Small intestine (tissue), 7 donors: ENCODE results near the gene BACH2. TPM values are rescaled to one million over a fixed set of nuclear protein-coding genes. Genes with fewer than 3 reads are reported as not detected.
A peak's percentile ranks its signal among the peaks of the same experiment; 100 is the strongest.

Experiments
- DNase-seq, 2 donors: peaks; one replicate each; pipeline versions ENCODE4 v3.0.0 to v3.0.0-alpha.2; 2013
- FAIRE-seq: peaks from 2 replicates; lab custom pipeline; 2012; peaks lifted over from hg19 to GRCh38; lab: Jason Lieb, UNC
- H3K27ac ChIP-seq, 3 donors: one replicate each; pipeline ENCODE4 v1.5.1; 2013; ENCODE audit warnings: low read length in 2 of 3, mild to moderate bottlenecking in 2 of 3, control low read depth in 1 of 3, inconsistent platforms in 1 of 3, low read depth in 1 of 3, moderate library complexity in 1 of 3
- H3K27me3 ChIP-seq, 3 donors: one replicate each; pipeline ENCODE4 v1.6.1; 2013; ENCODE audit warnings: low read length in 3 of 3, inconsistent platforms in 1 of 3; ENCODE audit not compliant: control insufficient read depth in 3 of 3, insufficient read depth in 3 of 3
- H3K36me3 ChIP-seq, 3 donors: one replicate each; pipeline ENCODE4 v1.6.1; 2013; ENCODE audit warnings: low read length in 3 of 3, inconsistent platforms in 1 of 3, low read depth in 1 of 3, mild to moderate bottlenecking in 1 of 3, moderate library complexity in 1 of 3; ENCODE audit not compliant: control insufficient read depth in 3 of 3, insufficient read depth in 2 of 3
- H3K4me1 ChIP-seq, 3 donors: one replicate each; pipeline ENCODE4 v1.6.1; 2013; ENCODE audit warnings: low read length in 2 of 3, inconsistent platforms in 1 of 3, low read depth in 1 of 3, mild to moderate bottlenecking in 1 of 3, moderate library complexity in 1 of 3; ENCODE audit not compliant: control insufficient read depth in 3 of 3, insufficient read depth in 2 of 3
- H3K4me3 ChIP-seq, 3 donors: one replicate each; pipeline ENCODE4 v1.5.1; 2013; ENCODE audit warnings: low read length in 3 of 3, control low read depth in 1 of 3, inconsistent platforms in 1 of 3, low read depth in 1 of 3, mild to moderate bottlenecking in 1 of 3, moderate library complexity in 1 of 3
- H3K9me3 ChIP-seq, 2 donors: one replicate each; pipeline ENCODE4 v1.6.1; 2013; ENCODE audit warnings: low read depth in 1 of 2, low read length in 1 of 2; ENCODE audit not compliant: control insufficient read depth in 2 of 2, insufficient read depth in 1 of 2
- WGBS, 3 donors: extraction: QIAGEN DNeasy Blood & Tissue Kit; methylation state at CpG; one replicate each; pipeline ENCODE4 v1.1.7; 2013; 5-methylcytosine and 5-hydroxymethylcytosine counted together
- polyA plus RNA-seq, 4 donors: library from polyadenylated mRNA; stranded (reverse) in 3 of 4; unstranded in 1 of 4; fragments of 200-250 nt in 3 of 4; fragments of 120-200 nt in 1 of 4; gene quantifications; one replicate each; pipeline versions ENCODE4 v1.2.1 to v1.2.3, GENCODE V29; 2013
- donor health status: healthy with polysubstance abuse.
- donor health status: control.
- donor health status: control.
- donor health status: Bipolar disorder and iron deficiency.
- donor health status: healthy.

The BACH2 gene
- polyA plus RNA-seq, 4 donors = under 0.01 to 1.4 (median 0.67) TPM; not detected in 1

DNA sequence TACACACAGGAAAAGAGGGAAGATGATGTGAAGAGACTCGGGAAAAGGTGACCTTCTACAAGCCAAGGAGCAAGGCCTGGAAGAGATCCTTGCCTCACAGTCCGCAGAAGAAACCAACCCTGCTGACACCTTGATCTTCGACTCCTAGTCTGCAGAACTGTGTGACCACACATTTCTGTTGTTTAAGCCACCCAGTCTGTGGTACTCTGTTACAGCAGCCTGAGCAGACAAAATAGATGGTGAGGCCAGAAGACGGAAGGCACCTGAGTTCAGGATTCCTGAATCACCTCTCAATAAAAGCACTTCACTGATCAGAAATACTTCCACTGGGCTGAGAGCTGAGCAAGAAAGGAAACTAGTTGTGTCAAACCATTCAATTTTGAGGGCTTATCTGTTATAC is 103.3 kb downstream of the BACH2 start:
- DNase-seq = no peak
- no peak overlapping the region for H3K27ac ChIP-seq
- peaks cover 0 to 7% of the 10 kb centered on the region in 2 donors for H3K9me3 ChIP-seq
- no peak overlapping the region for H3K4me3 ChIP-seq
- WGBS, 3 donors = 91 to 93% (median 91%) methylated on average over 4 of the region's 4 CpGs
- H3K4me1 ChIP-seq = peaks cover 0 to 5% (median 0%) of the 10 kb centered on the region in 3 donors
- no peak for FAIRE-seq
- H3K27me3 ChIP-seq = no peaks in the 10 kb centered on the region
- no peaks in the 10 kb centered on the region for H3K36me3 ChIP-seq

DNA sequence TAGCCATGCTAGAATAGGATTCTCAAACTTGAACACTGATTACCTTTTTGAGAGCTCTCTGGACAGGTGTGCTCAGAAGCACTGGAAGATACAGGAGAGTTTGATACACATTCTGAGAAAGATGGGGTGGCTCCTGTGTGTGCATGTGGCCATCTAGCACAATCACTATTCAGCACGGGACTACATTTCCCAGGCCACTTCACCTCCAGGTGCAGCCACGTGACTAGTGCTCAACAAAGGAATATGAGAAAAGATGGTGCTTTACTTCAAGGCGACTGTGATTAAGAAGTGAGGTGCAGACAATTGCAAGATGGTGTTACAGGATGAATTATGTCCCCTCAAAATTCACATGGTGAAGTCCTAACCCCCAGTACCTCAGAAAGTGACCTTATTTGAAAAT is 103.8 kb downstream of the BACH2 start:
- Histone ChIP-seq H3K4me1 (peaks cover 0 to 5% (median 0%) of the 10 kb centered on the region in 3 donors), H3K9me3 (peaks cover 0 to 4% of the 10 kb centered on the region in 2 donors), H3K36me3 (no peaks in the 10 kb centered on the region), H3K27me3 (no peaks in the 10 kb centered on the region), H3K4me3 (no peak overlapping the region), H3K27ac (no peak overlapping the region)
- DNase-seq (no peak), FAIRE-seq (no peak)
- 84 to 93% (median 90%) methylated on average over 3 of the region's 3 CpGs for WGBS, 3 donors

DNA sequence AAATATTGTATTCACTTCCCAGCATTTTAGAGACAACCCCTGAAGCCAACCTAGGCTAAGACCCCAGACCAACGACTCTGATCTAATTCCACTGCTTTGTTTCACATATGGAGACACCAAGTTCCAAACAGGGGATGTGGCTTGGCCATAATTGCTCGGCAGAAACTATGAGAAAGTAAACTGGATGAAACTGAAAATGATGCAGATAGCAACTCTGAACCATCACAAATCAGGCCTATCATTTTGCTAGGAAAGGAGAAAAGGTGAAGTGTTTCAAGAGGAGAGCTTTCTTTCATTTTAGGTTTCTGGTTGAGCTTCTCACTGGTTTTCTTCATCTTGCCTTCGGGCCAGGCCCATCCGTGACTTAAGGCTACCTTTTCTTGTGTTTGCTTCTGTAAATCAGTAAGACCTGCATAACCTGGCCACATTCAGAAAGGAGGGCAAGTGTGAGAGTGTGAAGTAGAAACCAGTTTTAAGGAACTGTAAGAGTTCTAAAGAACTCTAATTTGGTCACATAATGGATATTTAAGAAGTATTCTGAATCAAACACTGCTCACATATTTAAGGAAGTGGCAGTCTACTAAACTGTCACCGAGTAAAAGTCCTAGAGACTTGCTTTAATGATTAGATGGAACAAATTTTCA is 105.8 kb downstream of the BACH2 start:
- H3K4me3 ChIP-seq = no peak overlapping the region
- peaks cover 0 to 3% of the 10 kb centered on the region in 2 donors for H3K9me3 ChIP-seq
- H3K27me3 ChIP-seq = no peaks in the 10 kb centered on the region
- FAIRE-seq = no peak
- H3K36me3 ChIP-seq = no peaks in the 10 kb centered on the region
- no peak for DNase-seq
- H3K27ac ChIP-seq = no peak overlapping the region
- 54 to 66% (median 63%) methylated on average over 5 of the region's 5 CpGs for WGBS, 3 donors
- peaks cover 0 to 5% (median 0%) of the 10 kb centered on the region in 3 donors for H3K4me1 ChIP-seq

DNA sequence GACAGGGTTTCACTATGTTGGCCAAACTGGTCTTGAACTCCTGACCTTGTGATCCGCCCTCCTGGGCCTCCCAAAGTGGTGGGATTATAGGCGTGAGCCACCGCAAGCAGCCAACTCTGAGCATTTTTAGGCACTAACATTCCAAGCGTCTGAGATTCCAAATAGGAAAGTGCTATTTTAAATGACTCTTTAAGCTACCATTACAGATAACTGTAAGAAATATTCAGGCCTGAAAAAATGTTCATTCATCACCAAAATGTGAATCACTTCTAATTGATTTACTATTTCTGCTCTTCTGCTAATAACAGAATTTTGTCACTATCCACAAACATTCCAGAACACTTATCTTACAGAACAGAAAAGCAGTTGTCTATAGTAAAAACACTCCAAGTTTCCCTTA is 106.5 kb downstream of the BACH2 start:
- Histone ChIP-seq H3K36me3 (no peaks in the 10 kb centered on the region), H3K9me3 (peaks cover 0 to 3% of the 10 kb centered on the region in 2 donors), H3K27ac (no peak overlapping the region), H3K4me1 (peaks cover 0 to 5% (median 0%) of the 10 kb centered on the region in 3 donors), H3K4me3 (no peak overlapping the region), H3K27me3 (no peaks in the 10 kb centered on the region)
- no peak for DNase-seq
- WGBS, 3 donors = 85 to 87% (median 87%) methylated on average over 4 of the region's 4 CpGs
- FAIRE-seq = no peak

DNA sequence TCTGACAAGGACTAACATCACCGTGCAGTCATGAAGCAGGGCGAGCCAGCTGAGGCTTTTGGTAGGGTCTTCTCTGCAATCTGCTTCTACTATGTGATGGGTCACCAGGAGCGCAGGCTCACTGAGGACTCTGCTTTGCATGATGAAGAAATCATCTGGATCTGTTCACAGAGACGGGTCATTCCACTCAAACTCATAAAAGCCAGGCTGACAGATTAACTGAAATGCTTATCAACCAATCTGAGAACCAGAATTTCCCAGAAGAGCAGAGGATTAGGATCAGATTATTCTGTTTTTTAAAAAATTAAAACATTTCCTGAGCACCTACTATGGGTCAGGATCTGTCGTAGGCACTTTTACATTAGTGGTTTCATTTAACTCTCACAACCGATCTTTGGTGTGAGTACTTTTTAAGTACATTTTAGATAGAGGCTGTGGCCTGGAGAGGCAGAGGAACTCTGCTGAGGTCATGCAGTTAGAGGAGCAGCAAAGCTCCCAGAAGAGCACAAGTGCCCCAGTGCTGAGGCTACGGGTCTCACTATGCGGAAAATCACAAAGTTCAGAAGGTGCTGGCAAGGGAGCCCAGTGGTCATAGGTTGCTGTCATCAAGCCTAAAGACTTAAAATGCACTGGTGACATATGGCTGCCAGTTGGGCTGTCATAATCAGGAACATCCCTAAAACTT is 109.1 kb downstream of the BACH2 start:
- FAIRE-seq (no peak), DNase-seq (no peak)
- Histone ChIP-seq H3K27me3 (no peaks in the 10 kb centered on the region), H3K4me3 (no peak overlapping the region), H3K36me3 (no peaks in the 10 kb centered on the region), H3K4me1 (peaks cover 0 to 3% (median 0%) of the 10 kb centered on the region in 3 donors), H3K9me3 (peaks cover 0 to 3% of the 10 kb centered on the region in 2 donors), H3K27ac (peak overlapping the region in 1 of 3 donors; percentile 19)
- WGBS, 3 donors = 64 to 81% (median 70%) methylated on average over 8 of the region's 8 CpGs

DNA sequence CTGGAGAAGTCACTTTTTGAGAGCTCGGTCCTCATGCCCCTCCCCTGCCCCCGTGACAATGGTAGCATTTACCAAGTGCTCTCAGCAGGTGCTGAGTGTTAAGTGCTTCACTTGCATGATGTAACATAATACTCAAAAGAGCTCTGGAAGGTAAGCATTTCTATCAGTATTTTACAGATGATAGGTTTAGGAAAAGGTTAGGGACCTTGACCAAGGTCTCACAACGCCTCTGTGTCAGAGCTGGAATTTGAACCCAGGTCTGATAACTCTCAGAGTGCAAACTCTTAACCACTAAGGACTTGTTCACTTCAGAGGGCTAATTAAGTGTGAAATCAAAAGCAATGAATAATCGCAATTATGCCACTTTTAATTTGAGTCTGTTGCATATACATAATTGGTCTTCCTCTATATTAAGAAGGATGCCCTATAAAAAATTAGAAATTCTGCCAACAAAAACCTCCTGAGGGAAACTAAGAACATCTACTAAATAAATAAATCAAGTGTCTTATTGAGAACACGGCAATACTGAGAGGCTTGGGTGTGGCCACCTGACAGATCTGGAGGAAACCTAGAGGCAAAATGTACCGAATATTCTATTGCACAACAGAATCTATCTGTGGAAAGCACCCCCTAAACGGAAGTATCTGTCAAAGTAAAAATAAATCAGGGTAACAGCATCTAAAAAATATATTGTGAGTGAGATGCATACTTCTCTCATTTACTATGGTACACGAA is 109.8 kb downstream of the BACH2 start:
- no peaks in the 10 kb centered on the region for H3K36me3 ChIP-seq
- no peaks in the 10 kb centered on the region for H3K27me3 ChIP-seq
- peaks cover 0 to 3% (median 0%) of the 10 kb centered on the region in 3 donors for H3K4me1 ChIP-seq
- FAIRE-seq = no peak
- no peak overlapping the region for H3K4me3 ChIP-seq
- no peak overlapping the region for H3K27ac ChIP-seq
- WGBS, 3 donors = 49 to 53% (median 51%) methylated on average over 8 of the region's 8 CpGs
- no peak for DNase-seq
- H3K9me3 ChIP-seq = peaks cover 0 to 3% of the 10 kb centered on the region in 2 donors

DNA sequence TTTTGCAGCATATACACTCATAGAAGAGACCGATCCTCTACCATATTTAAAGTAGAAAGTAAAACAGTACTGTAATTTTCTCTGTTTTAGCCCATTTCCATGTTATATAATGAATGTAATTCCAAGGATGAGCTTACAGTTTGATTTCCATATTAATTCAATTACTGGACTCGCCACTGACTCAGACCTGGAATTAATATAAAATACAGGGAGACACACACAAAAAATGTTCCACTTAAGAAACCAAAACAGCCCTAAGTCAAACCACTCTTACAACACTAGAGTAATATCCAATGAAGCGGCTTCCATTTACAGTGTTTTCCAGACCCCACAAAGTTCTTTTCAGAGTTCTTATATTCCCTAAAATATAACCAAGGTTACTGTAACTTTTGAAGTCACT is 110.6 kb downstream of the BACH2 start:
- DNase-seq (no peak), FAIRE-seq (no peak)
- Histone ChIP-seq H3K27me3 (no peaks in the 10 kb centered on the region), H3K9me3 (peaks cover 0 to 3% of the 10 kb centered on the region in 2 donors), H3K4me1 (peaks cover 0 to 3% (median 0%) of the 10 kb centered on the region in 3 donors), H3K36me3 (no peaks in the 10 kb centered on the region), H3K4me3 (no peak overlapping the region), H3K27ac (no peak overlapping the region)
- WGBS, 3 donors = 96% methylated on average over 3 of the region's 3 CpGs
